HEK293 (cell line): ENCODE measurements around the gene HMCN1.

Experiments used
- CTCF ChIA-PET: fragments of 350-600 bp; formaldehyde crosslinking; extraction: SDS; loops from one replicate; lab custom pipeline; 2021; ENCODE audit warnings: antibody characterized with exemption; lab: Yijun Ruan, JAX
- POLR2A ChIA-PET: fragments of 300-600 bp; formaldehyde crosslinking; extraction: SDS; loops from one replicate; lab custom pipeline; 2020; ENCODE audit warnings: antibody characterized with exemption, inconsistent platforms; lab: Yijun Ruan, JAX
- H3K27ac ChIP-seq: fragments of 200-500 bp; sonication (Bioruptor generic); 2 replicates; pipeline ENCODE4 v1.5.1; 2014; ENCODE audit warnings: low read depth, low read length, control low read depth, inconsistent platforms; ENCODE audit errors: extremely low read depth
- H3K36me3 ChIP-seq, 2 experiments: fragments of 200-500 bp in 1 of 2; sonication (Bioruptor generic) in 1 of 2; 1 replicate in 1 of 2; 2 replicates in 1 of 2; pipeline ENCODE4 v1.5.1; 2014 to 2017; ENCODE audit warnings: inconsistent platforms in 2 of 2, low read length in 2 of 2; ENCODE audit not compliant: control insufficient read depth in 2 of 2, insufficient read depth in 1 of 2
- H3K4me1 ChIP-seq: fragments of 200-500 bp; sonication (Bioruptor generic); 2 replicates; pipeline ENCODE4 v1.5.1; 2014; ENCODE audit warnings: mild to moderate bottlenecking, low read length, inconsistent platforms; ENCODE audit not compliant: control insufficient read depth, insufficient read depth
- H3K4me3 ChIP-seq: 2 replicates; pipeline ENCODE4 v1.5.1; 2011; ENCODE audit warnings: low read depth, mild to moderate bottlenecking, control low read depth, low read length, moderate library complexity
- H3K9me3 ChIP-seq: fragments of 200-500 bp; sonication (Bioruptor generic); 2 replicates; pipeline ENCODE4 v1.5.1; 2014; ENCODE audit warnings: low read depth, low read length, inconsistent platforms; ENCODE audit not compliant: control insufficient read depth, insufficient read depth
- GLIS2 ChIP-seq: fragments of 450-650 bp; formaldehyde crosslinking; IDR thresholded peaks from 2 replicates; pipeline ENCODE4 v1.5.1; 2016; ENCODE audit warnings: missing biosample characterization, missing genetic modification characterization
- HIC1 ChIP-seq: fragments of 450-650 bp; formaldehyde crosslinking; IDR thresholded peaks from 2 replicates; pipeline ENCODE4 v1.5.1; 2016; ENCODE audit warnings: missing biosample characterization, missing genetic modification characterization
- SCRT1 ChIP-seq: fragments of 450-650 bp; formaldehyde crosslinking; IDR thresholded peaks from 2 replicates; pipeline ENCODE4 v1.5.1; 2016; ENCODE audit warnings: missing biosample characterization, missing genetic modification characterization, borderline replicate concordance
- SP2 ChIP-seq: fragments of 450-650 bp; formaldehyde crosslinking; IDR thresholded peaks from 2 replicates; pipeline ENCODE4 v1.5.1; 2016; ENCODE audit warnings: missing biosample characterization, missing genetic modification characterization
- ZBTB21 ChIP-seq: fragments of 450-650 bp; formaldehyde crosslinking; IDR thresholded peaks from 2 replicates; pipeline ENCODE4 v1.5.1; 2017; ENCODE audit warnings: missing biosample characterization, missing genetic modification characterization
- ZNF157 ChIP-seq: fragments of 450-650 bp; formaldehyde crosslinking; IDR thresholded peaks from 2 replicates; pipeline ENCODE4 v1.5.1; 2016; ENCODE audit warnings: missing biosample characterization, missing genetic modification characterization
- ZNF16 ChIP-seq: fragments of 450-650 bp; formaldehyde crosslinking; IDR thresholded peaks from 2 replicates; pipeline ENCODE4 v1.5.1; 2016; ENCODE audit warnings: low read depth, missing biosample characterization, missing genetic modification characterization
- ZNF266 ChIP-seq: fragments of 450-650 bp; formaldehyde crosslinking; IDR thresholded peaks from 2 replicates; pipeline ENCODE4 v1.5.1; 2016; ENCODE audit warnings: missing biosample characterization, missing genetic modification characterization, low read depth
- ZNF354C ChIP-seq: fragments of 450-650 bp; formaldehyde crosslinking; IDR thresholded peaks from 2 replicates; pipeline ENCODE4 v1.5.1; 2016; ENCODE audit warnings: missing biosample characterization, missing genetic modification characterization, low read depth, borderline replicate concordance
- ZNF366 ChIP-seq: fragments of 450-650 bp; formaldehyde crosslinking; conservative IDR thresholded peaks from 2 replicates; pipeline ENCODE4 v1.5.1; 2016; ENCODE audit warnings: missing biosample characterization, missing genetic modification characterization
- ZNF394 ChIP-seq: fragments of 450-650 bp; formaldehyde crosslinking; IDR thresholded peaks from 2 replicates; pipeline ENCODE4 v1.5.1; 2016; ENCODE audit warnings: missing biosample characterization, missing genetic modification characterization, mild to moderate bottlenecking, moderate library complexity, borderline replicate concordance
- ZNF558 ChIP-seq: fragments of 450-650 bp; formaldehyde crosslinking; IDR thresholded peaks from 2 replicates; pipeline ENCODE4 v1.5.1; 2016; ENCODE audit warnings: missing biosample characterization, missing genetic modification characterization
- ZNF670 ChIP-seq: fragments of 450-650 bp; formaldehyde crosslinking; IDR thresholded peaks from 2 replicates; pipeline ENCODE4 v1.5.1; 2016; ENCODE audit warnings: missing biosample characterization, missing genetic modification characterization, low read depth
- ZNF768 ChIP-seq: fragments of 450-650 bp; formaldehyde crosslinking; IDR thresholded peaks from 2 replicates; pipeline ENCODE4 v1.5.1; 2018; ENCODE audit warnings: missing biosample characterization, mild to moderate bottlenecking, missing genetic modification characterization
- ZNF843 ChIP-seq: fragments of 450-650 bp; formaldehyde crosslinking; IDR thresholded peaks from 2 replicates; pipeline ENCODE4 v1.5.1; 2016; ENCODE audit warnings: missing biosample characterization, missing genetic modification characterization
- TF ChIP-seq, protein P1 (sequence below): fragments of 450-650 bp; formaldehyde crosslinking; IDR thresholded peaks from 2 replicates; pipeline ENCODE4; 2016; ENCODE audit warnings: missing biosample characterization, missing genetic modification characterization
- TF ChIP-seq, protein P2 (sequence below): fragments of 450-650 bp; formaldehyde crosslinking; IDR thresholded peaks from 2 replicates; pipeline ENCODE4 v1.5.1; 2016; ENCODE audit warnings: missing biosample characterization, missing genetic modification characterization

HMCN1 gene

GRCh38 chr1:186089940-186090339 lies 355.7 kb downstream of the HMCN1 start:
- H3K9me3 ChIP-seq, result no peaks in the 10 kb centered on the region
- TF ChIP-seq ZNF157 (tag by site-specific recombination) (no peak), ZBTB21 (tag by site-specific recombination) (no peak), ZNF266 (tag by site-specific recombination) (no peak), ZNF366 (tag by site-specific recombination) (no peak), SP2 (tag by site-specific recombination) (no peak), ZNF16 (tag by site-specific recombination) (no peak), ZNF394 (tag by site-specific recombination) (no peak), SCRT1 (tag by site-specific recombination) (no peak), ZNF558 (tag by site-specific recombination) (no peak), HIC1 (no peak), ZNF670 (tag by site-specific recombination) (no peak), ZNF843 (no peak), ZNF768 (tag by site-specific recombination) (no peak), GLIS2 (tag by site-specific recombination) (no peak)
- TF ChIP-seq, protein P1, sequence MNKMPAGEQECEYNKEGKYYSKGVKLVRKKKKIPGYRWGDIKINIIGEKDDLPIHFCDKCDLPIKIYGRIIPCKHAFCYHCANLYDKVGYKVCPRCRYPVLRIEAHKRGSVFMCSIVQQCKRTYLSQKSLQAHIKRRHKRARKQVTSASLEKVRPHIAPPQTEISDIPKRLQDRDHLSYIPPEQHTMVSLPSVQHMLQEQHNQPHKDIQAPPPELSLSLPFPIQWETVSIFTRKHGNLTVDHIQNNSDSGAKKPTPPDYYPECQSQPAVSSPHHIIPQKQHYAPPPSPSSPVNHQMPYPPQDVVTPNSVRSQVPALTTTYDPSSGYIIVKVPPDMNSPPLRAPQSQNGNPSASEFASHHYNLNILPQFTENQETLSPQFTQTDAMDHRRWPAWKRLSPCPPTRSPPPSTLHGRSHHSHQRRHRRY (tag by site-specific recombination), result no peak
- TF ChIP-seq, all 188 proteins: peak for 0
- Histone ChIP-seq H3K27ac (no peak overlapping the region), H3K4me3 (no peak overlapping the region), H3K36me3 (no peaks in the 10 kb centered on the region), H3K4me1 (no peaks in the 10 kb centered on the region)
- CTCF ChIA-PET, result no interaction called here
- POLR2A ChIA-PET, result no interaction called here

GRCh38 chr1:186091222-186091720 lies 357.1 kb downstream of the HMCN1 start:
- H3K9me3 ChIP-seq, result no peaks in the 10 kb centered on the region
- no peak for TF ChIP-seq ZBTB21 (tag by site-specific recombination)
- TF ChIP-seq ZNF354C (tag by site-specific recombination), result no peak
- TF ChIP-seq, protein P2, sequence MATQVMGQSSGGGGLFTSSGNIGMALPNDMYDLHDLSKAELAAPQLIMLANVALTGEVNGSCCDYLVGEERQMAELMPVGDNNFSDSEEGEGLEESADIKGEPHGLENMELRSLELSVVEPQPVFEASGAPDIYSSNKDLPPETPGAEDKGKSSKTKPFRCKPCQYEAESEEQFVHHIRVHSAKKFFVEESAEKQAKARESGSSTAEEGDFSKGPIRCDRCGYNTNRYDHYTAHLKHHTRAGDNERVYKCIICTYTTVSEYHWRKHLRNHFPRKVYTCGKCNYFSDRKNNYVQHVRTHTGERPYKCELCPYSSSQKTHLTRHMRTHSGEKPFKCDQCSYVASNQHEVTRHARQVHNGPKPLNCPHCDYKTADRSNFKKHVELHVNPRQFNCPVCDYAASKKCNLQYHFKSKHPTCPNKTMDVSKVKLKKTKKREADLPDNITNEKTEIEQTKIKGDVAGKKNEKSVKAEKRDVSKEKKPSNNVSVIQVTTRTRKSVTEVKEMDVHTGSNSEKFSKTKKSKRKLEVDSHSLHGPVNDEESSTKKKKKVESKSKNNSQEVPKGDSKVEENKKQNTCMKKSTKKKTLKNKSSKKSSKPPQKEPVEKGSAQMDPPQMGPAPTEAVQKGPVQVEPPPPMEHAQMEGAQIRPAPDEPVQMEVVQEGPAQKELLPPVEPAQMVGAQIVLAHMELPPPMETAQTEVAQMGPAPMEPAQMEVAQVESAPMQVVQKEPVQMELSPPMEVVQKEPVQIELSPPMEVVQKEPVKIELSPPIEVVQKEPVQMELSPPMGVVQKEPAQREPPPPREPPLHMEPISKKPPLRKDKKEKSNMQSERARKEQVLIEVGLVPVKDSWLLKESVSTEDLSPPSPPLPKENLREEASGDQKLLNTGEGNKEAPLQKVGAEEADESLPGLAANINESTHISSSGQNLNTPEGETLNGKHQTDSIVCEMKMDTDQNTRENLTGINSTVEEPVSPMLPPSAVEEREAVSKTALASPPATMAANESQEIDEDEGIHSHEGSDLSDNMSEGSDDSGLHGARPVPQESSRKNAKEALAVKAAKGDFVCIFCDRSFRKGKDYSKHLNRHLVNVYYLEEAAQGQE, result no peak
- TF ChIP-seq, all 188 proteins: peak for 0
- ChIA-PET POLR2A (no interaction called here), CTCF (no interaction called here)
- Histone ChIP-seq H3K36me3 (no peaks in the 10 kb centered on the region), H3K27ac (no peak overlapping the region), H3K4me3 (no peak overlapping the region), H3K4me1 (no peaks in the 10 kb centered on the region)
